Hepatocyte (in vitro differentiated cells): Measurements from ENCODE around the gene RPL28.

ENCODE experiments used
- EZH2 ChIP-seq: fragments of 200-600 bp; sonication (generic); IDR thresholded peaks from 2 replicates; pipeline ENCODE4 v1.6.1; 2016; ENCODE audit warnings: antibody characterized with exemption, mild to moderate bottlenecking, borderline replicate concordance
- EZH2phosphoT487 ChIP-seq: fragments of 200-600 bp; sonication (generic); IDR thresholded peaks from one replicate; pipeline ENCODE4 v1.6.1; 2018; ENCODE audit warnings: antibody characterized with exemption, mild to moderate bottlenecking, low read depth, moderate library complexity; ENCODE audit not compliant: unreplicated experiment, severe bottlenecking
- TF ChIP-seq, protein P1 (sequence below): fragments of 200-600 bp; sonication (generic); IDR thresholded peaks from 2 replicates; pipeline ENCODE4 v1.5.1; 2016; ENCODE audit warnings: antibody characterized with exemption, mild to moderate bottlenecking; ENCODE audit not compliant: poor library complexity

DNA sequence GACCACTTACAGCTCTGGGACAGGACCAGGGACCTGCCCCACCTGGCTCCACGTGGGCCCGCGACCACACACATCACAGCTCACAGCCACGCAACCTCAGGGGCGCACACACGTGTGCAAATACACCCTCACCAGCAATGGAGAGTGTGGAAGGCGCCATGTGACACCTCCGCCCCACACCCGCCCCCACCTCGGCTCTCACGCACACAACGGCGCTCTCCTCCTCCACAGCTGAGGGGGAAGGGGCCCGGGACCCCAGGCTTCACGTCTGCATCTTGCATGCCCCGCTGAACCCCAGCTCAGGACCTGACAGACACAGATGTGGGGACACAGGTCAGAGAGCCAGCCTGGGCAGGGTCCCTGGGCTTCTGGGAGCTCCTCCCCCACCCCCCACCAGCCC is 63.7 kb downstream of the RPL28 start:
- no peak for TF ChIP-seq EZH2
- TF ChIP-seq, protein P1, sequence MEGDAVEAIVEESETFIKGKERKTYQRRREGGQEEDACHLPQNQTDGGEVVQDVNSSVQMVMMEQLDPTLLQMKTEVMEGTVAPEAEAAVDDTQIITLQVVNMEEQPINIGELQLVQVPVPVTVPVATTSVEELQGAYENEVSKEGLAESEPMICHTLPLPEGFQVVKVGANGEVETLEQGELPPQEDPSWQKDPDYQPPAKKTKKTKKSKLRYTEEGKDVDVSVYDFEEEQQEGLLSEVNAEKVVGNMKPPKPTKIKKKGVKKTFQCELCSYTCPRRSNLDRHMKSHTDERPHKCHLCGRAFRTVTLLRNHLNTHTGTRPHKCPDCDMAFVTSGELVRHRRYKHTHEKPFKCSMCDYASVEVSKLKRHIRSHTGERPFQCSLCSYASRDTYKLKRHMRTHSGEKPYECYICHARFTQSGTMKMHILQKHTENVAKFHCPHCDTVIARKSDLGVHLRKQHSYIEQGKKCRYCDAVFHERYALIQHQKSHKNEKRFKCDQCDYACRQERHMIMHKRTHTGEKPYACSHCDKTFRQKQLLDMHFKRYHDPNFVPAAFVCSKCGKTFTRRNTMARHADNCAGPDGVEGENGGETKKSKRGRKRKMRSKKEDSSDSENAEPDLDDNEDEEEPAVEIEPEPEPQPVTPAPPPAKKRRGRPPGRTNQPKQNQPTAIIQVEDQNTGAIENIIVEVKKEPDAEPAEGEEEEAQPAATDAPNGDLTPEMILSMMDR = no peak
- no peak for TF ChIP-seq EZH2phosphoT487
